H9 (cell line): Measurements from ENCODE around the gene LBX2. TPM values are rescaled to one million over a fixed set of nuclear protein-coding genes. Genes with fewer than 3 reads are reported as not detected.

ENCODE experiments used
- DNase-seq: peaks from one replicate; pipeline ENCODE4 v3.0.0-alpha.2; 2017
- H2AFZ ChIP-seq: one replicate; pipeline ENCODE4 v1.6.1; 2013; ENCODE audit warnings: mild to moderate bottlenecking, low read length, control low read depth, moderate library complexity
- H2AK5ac ChIP-seq: 2 replicates; pipeline ENCODE4 v1.6.1; 2013; ENCODE audit warnings: low read length, control low read depth, mixed read lengths; ENCODE audit not compliant: insufficient read length
- H2BK120ac ChIP-seq: one replicate; pipeline ENCODE4 v1.6.1; 2013; ENCODE audit warnings: low read depth, mild to moderate bottlenecking, low read length, control low read depth, inconsistent platforms; ENCODE audit not compliant: poor library complexity, severe bottlenecking
- H2BK12ac ChIP-seq: 2 replicates; pipeline ENCODE4 v1.6.1; 2013; ENCODE audit warnings: low read length, control low read depth, mixed read lengths, low read depth; ENCODE audit not compliant: insufficient read length
- H2BK15ac ChIP-seq: 2 replicates; pipeline ENCODE4 v1.6.1; 2013; ENCODE audit warnings: low read depth, low read length, control low read depth
- H2BK20ac ChIP-seq: one replicate; pipeline ENCODE4 v1.6.1; 2013; ENCODE audit warnings: low read depth, mild to moderate bottlenecking, low read length, control low read depth, inconsistent platforms; ENCODE audit not compliant: poor library complexity, severe bottlenecking
- H2BK5ac ChIP-seq: 2 replicates; pipeline ENCODE4 v1.6.1; 2013; ENCODE audit warnings: low read length, control low read depth, mixed read lengths; ENCODE audit not compliant: insufficient read length
- H3K14ac ChIP-seq: 2 replicates; pipeline ENCODE4 v1.6.1; 2013; ENCODE audit warnings: low read length, control low read depth; ENCODE audit not compliant: insufficient read depth
- H3K18ac ChIP-seq: 2 replicates; pipeline ENCODE4 v1.6.1; 2013; ENCODE audit warnings: low read depth, mild to moderate bottlenecking, mixed read lengths, low read length, control low read depth; ENCODE audit not compliant: insufficient read length
- H3K23ac ChIP-seq: 2 replicates; pipeline ENCODE4 v1.6.1; 2013; ENCODE audit warnings: low read length, control low read depth, mixed read lengths, low read depth; ENCODE audit not compliant: insufficient read length
- H3K23me2 ChIP-seq: 2 replicates; pipeline ENCODE4 v1.6.1; 2013; ENCODE audit warnings: low read depth, mild to moderate bottlenecking, mixed read lengths, low read length, control low read depth; ENCODE audit not compliant: insufficient read length, poor library complexity, severe bottlenecking
- H3K27ac ChIP-seq: 2 replicates; pipeline ENCODE4 v1.5.1; 2013; ENCODE audit warnings: low read length, control low read depth, mixed read lengths, low read depth; ENCODE audit not compliant: insufficient read length
- H3K27me3 ChIP-seq: 2 replicates; pipeline ENCODE4 v1.6.1; 2013; ENCODE audit warnings: low read length, control low read depth, inconsistent platforms; ENCODE audit not compliant: insufficient read depth
- H3K4ac ChIP-seq: 2 replicates; pipeline ENCODE4 v1.6.1; 2013; ENCODE audit warnings: low read depth, mild to moderate bottlenecking, control low read depth, inconsistent platforms, low read length, moderate library complexity
- H3K4me1 ChIP-seq: 2 replicates; pipeline ENCODE4 v1.6.1; 2013; ENCODE audit warnings: low read length, control low read depth, inconsistent platforms; ENCODE audit not compliant: insufficient read depth
- H3K4me2 ChIP-seq: 2 replicates; pipeline ENCODE4 v1.6.1; 2013; ENCODE audit warnings: low read length, control low read depth, mixed read lengths; ENCODE audit not compliant: insufficient read length, insufficient read depth
- H3K56ac ChIP-seq: 2 replicates; pipeline ENCODE4 v1.6.1; 2013; ENCODE audit warnings: low read depth, mild to moderate bottlenecking, mixed read lengths, low read length, control low read depth; ENCODE audit not compliant: insufficient read length
- H3K79me1 ChIP-seq: 2 replicates; pipeline ENCODE4 v1.6.1; 2013; ENCODE audit warnings: low read depth, mild to moderate bottlenecking, moderate library complexity, low read length, control low read depth, inconsistent platforms; ENCODE audit not compliant: insufficient read depth, poor library complexity, severe bottlenecking
- H3K79me2 ChIP-seq: 2 replicates; pipeline ENCODE4 v1.6.1; 2013; ENCODE audit warnings: low read length, control low read depth, inconsistent platforms; ENCODE audit not compliant: insufficient read depth
- H3K9ac ChIP-seq: 2 replicates; pipeline ENCODE4 v1.6.1; 2013; ENCODE audit warnings: low read length, control low read depth, mixed read lengths; ENCODE audit not compliant: insufficient read length; ENCODE audit errors: extremely low read depth
- H3K9me3 ChIP-seq: one replicate; pipeline ENCODE4 v1.6.1; 2013; ENCODE audit warnings: low read depth, low read length, inconsistent platforms; ENCODE audit not compliant: control insufficient read depth
- H3T11ph ChIP-seq: one replicate; pipeline ENCODE4 v1.6.1; 2013; ENCODE audit warnings: mild to moderate bottlenecking, low read length, control low read depth, inconsistent platforms
- H4K20me1 ChIP-seq: one replicate; pipeline ENCODE4 v1.6.1; 2013; ENCODE audit not compliant: control insufficient read depth, insufficient read length, insufficient read depth
- H4K5ac ChIP-seq: 2 replicates; pipeline ENCODE4 v1.6.1; 2013; ENCODE audit warnings: low read depth, mild to moderate bottlenecking, mixed read lengths, low read length, control low read depth; ENCODE audit not compliant: insufficient read length
- H4K8ac ChIP-seq: replicated peaks from 2 replicates; pipeline ENCODE4 v1.6.1; 2013; ENCODE audit warnings: low read length, control low read depth, mixed read lengths, low read depth; ENCODE audit not compliant: insufficient read length
- H4K91ac ChIP-seq: 2 replicates; pipeline ENCODE4 v1.6.1; 2013; ENCODE audit warnings: low read depth, mild to moderate bottlenecking, moderate library complexity, mixed read lengths, low read length, control low read depth; ENCODE audit not compliant: insufficient read length
- H3K27ac Mint-ChIP-seq, 3 experiments: 2 replicates in 2 of 3; 3 replicates in 1 of 3; pipeline ENCODE4 v1.8.0; 2020 to 2021; ENCODE audit warnings: mixed read lengths in 3 of 3, mild to moderate bottlenecking in 1 of 3, moderate library complexity in 1 of 3
- H3K27me3 Mint-ChIP-seq: 2 replicates; pipeline ENCODE4 v1.8.0; 2021; ENCODE audit warnings: low read depth, mild to moderate bottlenecking, moderate library complexity, mixed read lengths
- H3K36me3 Mint-ChIP-seq, 3 experiments: 2 replicates in 2 of 3; 3 replicates in 1 of 3; pipeline ENCODE4 v1.8.0; 2020 to 2021; ENCODE audit warnings: low read depth in 3 of 3, mixed read lengths in 3 of 3; ENCODE audit not compliant: insufficient read depth in 1 of 3
- H3K4me1 Mint-ChIP-seq, 2 experiments: 2 replicates each; pipeline ENCODE4 v1.8.0; 2020; ENCODE audit warnings: mixed read lengths in 2 of 2
- H3K4me3 Mint-ChIP-seq, 2 experiments: 2 replicates in 1 of 2; 3 replicates in 1 of 2; pipeline ENCODE4 v1.8.0; 2020 to 2021; ENCODE audit warnings: mild to moderate bottlenecking in 2 of 2, mixed read lengths in 2 of 2, moderate library complexity in 1 of 2
- H3K9me3 Mint-ChIP-seq, 2 experiments: 2 replicates in 1 of 2; 3 replicates in 1 of 2; pipeline ENCODE4 v1.8.0; 2020; ENCODE audit warnings: mild to moderate bottlenecking in 2 of 2, mixed read lengths in 2 of 2, moderate library complexity in 1 of 2
- WGBS: extraction: QIAGEN DNeasy Blood & Tissue Kit; methylation state at CpG from one replicate; pipeline ENCODE4 v1.1.7; 2013; ENCODE audit warnings: missing lambda C conversion rate, low lambda C conversion rate, mixed read lengths; ENCODE audit not compliant: insufficient read length; ENCODE audit errors: extremely low coverage; 5-methylcytosine and 5-hydroxymethylcytosine counted together
- total RNA-seq: library from RNA; stranded (reverse); gene quantifications from 2 replicates; pipeline ENCODE4 v1.2.1, GENCODE V29; 2021
- TF ChIP-seq, protein P1 (sequence below): fragments of 200-600 bp; sonication (generic); conservative IDR thresholded peaks from 3 replicates; pipeline ENCODE4 v1.8.0; 2021; ENCODE audit warnings: antibody characterized with exemption, mild to moderate bottlenecking

Gene LBX2
- total RNA-seq, 1 experiment from 2014 or later, result 1.1 TPM

DNA sequence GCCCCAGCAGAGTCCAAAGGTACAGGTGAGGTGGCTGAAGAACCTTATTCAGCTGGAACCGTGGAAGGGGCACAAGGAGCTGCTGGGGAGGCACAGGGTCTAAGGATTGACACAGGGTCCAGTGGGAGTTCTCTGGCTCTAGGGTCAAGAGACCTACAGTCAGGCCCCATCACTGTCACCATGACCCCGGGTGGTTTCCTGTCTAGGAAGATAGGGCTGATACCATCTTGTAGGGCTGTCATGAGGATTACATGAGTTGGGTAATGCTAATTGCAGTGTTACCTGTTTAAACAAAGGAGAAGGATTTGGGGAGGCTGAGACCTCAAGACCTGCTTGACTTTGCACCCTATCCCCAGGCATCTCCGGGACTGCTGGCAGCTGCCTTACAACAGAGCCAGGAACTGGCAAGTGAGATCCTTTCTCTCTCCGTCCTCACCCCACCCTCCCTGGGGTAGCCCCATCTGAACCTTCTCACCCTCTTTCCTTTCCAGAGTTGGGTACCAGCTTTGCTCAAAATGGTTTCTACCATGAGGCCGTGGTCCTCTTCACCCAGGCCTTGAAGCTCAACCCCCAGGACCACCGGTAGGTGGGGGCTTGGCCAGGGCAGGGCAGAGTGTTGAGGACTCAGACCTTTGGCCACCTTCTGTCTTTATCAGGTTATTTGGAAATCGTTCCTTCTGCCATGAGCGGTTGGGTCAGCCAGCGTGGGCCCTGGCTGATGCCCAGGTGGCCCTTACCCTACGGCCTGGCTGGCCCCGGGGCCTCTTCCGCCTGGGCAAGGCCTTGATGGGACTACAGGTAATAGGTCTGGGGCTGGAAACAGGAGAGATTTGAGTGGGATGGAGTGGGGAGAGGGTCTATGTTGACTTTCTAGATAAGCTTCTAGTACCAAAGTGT lies 7.5 kb downstream of the LBX2 start:
- no peak overlapping the region for H2BK12ac ChIP-seq
- H3K4ac ChIP-seq, result no peak overlapping the region
- H4K5ac ChIP-seq, result no peak overlapping the region
- H3K4me1 Mint-ChIP-seq, result no peaks in the 10 kb centered on the region
- no peak overlapping the region for H3K4me2 ChIP-seq
- no peak overlapping the region for H3K4me3 Mint-ChIP-seq
- H3K79me2 ChIP-seq, result no peaks in the 10 kb centered on the region
- H3K9me3 ChIP-seq, result no peaks in the 10 kb centered on the region
- no peak overlapping the region for H3T11ph ChIP-seq
- H4K8ac ChIP-seq, result no peak overlapping the region
- H3K56ac ChIP-seq, result no peak overlapping the region
- no peak overlapping the region for H3K14ac ChIP-seq
- TF ChIP-seq, protein P1, sequence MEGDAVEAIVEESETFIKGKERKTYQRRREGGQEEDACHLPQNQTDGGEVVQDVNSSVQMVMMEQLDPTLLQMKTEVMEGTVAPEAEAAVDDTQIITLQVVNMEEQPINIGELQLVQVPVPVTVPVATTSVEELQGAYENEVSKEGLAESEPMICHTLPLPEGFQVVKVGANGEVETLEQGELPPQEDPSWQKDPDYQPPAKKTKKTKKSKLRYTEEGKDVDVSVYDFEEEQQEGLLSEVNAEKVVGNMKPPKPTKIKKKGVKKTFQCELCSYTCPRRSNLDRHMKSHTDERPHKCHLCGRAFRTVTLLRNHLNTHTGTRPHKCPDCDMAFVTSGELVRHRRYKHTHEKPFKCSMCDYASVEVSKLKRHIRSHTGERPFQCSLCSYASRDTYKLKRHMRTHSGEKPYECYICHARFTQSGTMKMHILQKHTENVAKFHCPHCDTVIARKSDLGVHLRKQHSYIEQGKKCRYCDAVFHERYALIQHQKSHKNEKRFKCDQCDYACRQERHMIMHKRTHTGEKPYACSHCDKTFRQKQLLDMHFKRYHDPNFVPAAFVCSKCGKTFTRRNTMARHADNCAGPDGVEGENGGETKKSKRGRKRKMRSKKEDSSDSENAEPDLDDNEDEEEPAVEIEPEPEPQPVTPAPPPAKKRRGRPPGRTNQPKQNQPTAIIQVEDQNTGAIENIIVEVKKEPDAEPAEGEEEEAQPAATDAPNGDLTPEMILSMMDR, result no peak
- H3K27ac Mint-ChIP-seq, result no peak overlapping the region
- H3K9me3 Mint-ChIP-seq, result no peaks in the 10 kb centered on the region
- H4K20me1 ChIP-seq, result no peaks in the 10 kb centered on the region
- H3K23ac ChIP-seq, result no peak overlapping the region
- H3K27me3 Mint-ChIP-seq, result peaks cover 26% of the 10 kb centered on the region
- no peak for DNase-seq
- H2BK15ac ChIP-seq, result no peak overlapping the region
- no peaks in the 10 kb centered on the region for H3K23me2 ChIP-seq
- no peak overlapping the region for H4K91ac ChIP-seq
- H2BK20ac ChIP-seq, result no peak overlapping the region
- H2AFZ ChIP-seq, result no peak overlapping the region
- no peak overlapping the region for H2BK5ac ChIP-seq
- H3K4me1 ChIP-seq, result no peaks in the 10 kb centered on the region
- H3K27me3 ChIP-seq, result peaks cover 12% of the 10 kb centered on the region; the same call in 1 of the 2 replicates
- H3K18ac ChIP-seq, result no peak overlapping the region
- no peak overlapping the region for H2BK120ac ChIP-seq
- no peaks in the 10 kb centered on the region for H3K79me1 ChIP-seq
- no peak overlapping the region for H3K9ac ChIP-seq
- no peak overlapping the region for H2AK5ac ChIP-seq
- H3K36me3 Mint-ChIP-seq, result peaks cover 28 to 53% (median 46%) of the 10 kb centered on the region in 3 experiments
- no CpG with 5 or more reads among the region's 12 CpGs for WGBS
- H3K27ac ChIP-seq, result no peak overlapping the region
